ENCODE data around the gene CDK6. TPM values are rescaled to one million over a fixed set of nuclear protein-coding genes. Genes with fewer than 3 reads are reported as not detected.

CDK6 gene
- total and polyA plus RNA-seq, 2 of the 8 experiments (the other 6 are each of a cell fraction or from before 2014, with no cell fraction given): 5.9 to 18.9 TPM

GRCh38 chr7:92823042-92823441 is 13.3 kb downstream of the CDK6 start:
- POLR2A ChIA-PET (ENCODE audit: partially characterized antibody): no interaction called here
- H3K23ac ChIP-seq (ENCODE audit: insufficient read length): no peak overlapping the region
- H2AFZ ChIP-seq (ENCODE audit: low read length): no peak overlapping the region
- H2BK15ac ChIP-seq (ENCODE audit: low read length): no peak overlapping the region
- no peaks in the 10 kb centered on the region for H3K9me3 ChIP-seq (ENCODE audit: insufficient read depth in 2 of 2, low read depth in 1 of 2, low read length in 1 of 2)
- no peak for DNase-seq (ENCODE audit: low read depth in 1 of 2, low spot score in 2 of 2)
- WGBS, 2 experiments (ENCODE audit: extremely low coverage in 1 of 2, insufficient coverage in 1 of 2, insufficient read length in 1 of 2, insufficient replicate concordance in 2 of 2, low coverage in 1 of 2, low lambda C conversion rate in 2 of 2, missing lambda C conversion rate in 1 of 2): 91% methylated on average over 1 of the region's 1 CpG; no CpG with 5 or more reads in 1 of the 2 experiments
- H4K20me1 ChIP-seq (replicated peaks in 1 of 2; ENCODE audit: control insufficient read depth in 1 of 2, insufficient read depth in 2 of 2, low read length in 2 of 2): no peaks in the 10 kb centered on the region
- H3K36me3 ChIP-seq (ENCODE audit: control insufficient read depth in 2 of 4, insufficient read depth in 4 of 4, low read length in 3 of 4): no peaks in the 10 kb centered on the region
- peaks cover 0 to 4% (median 1%) of the 10 kb centered on the region in 4 experiments; a peak in 3 of 7 replicates for H3K4me1 ChIP-seq (replicated peaks in 1 of 4; ENCODE audit: control insufficient read depth in 3 of 4, insufficient read depth in 4 of 4, low read length in 3 of 4)
- no peak overlapping the region for H3K4ac ChIP-seq (replicated peaks; ENCODE audit: insufficient read length, low read depth, low read length)
- H3K9ac ChIP-seq (replicated peaks in 1 of 4; ENCODE audit: extremely low read depth in 1 of 4, low read depth in 3 of 4, low read length in 3 of 4): no peak overlapping the region
- H3K4me2 ChIP-seq (ENCODE audit: insufficient read depth in 1 of 2, low read depth in 2 of 2, low read length in 2 of 2): no peak overlapping the region
- H3K18ac ChIP-seq (ENCODE audit: extremely low read depth, low read length): no peak overlapping the region
- H3K27me3 ChIP-seq (replicated peaks in 1 of 4; ENCODE audit: control insufficient read depth in 3 of 4, extremely low read depth in 1 of 4, insufficient read depth in 3 of 4, low read length in 3 of 4): no peaks in the 10 kb centered on the region
- no peak for FAIRE-seq
- no peak overlapping the region for H4K8ac ChIP-seq (ENCODE audit: extremely low read depth, insufficient read depth, low read length)
- no peaks in the 10 kb centered on the region; the same call in 1 of the 2 replicates for H3K79me1 ChIP-seq (ENCODE audit: low read depth, low read length)
- no peak overlapping the region for H3K56ac ChIP-seq (replicated peaks; ENCODE audit: insufficient read length, low read depth, low read length)
- H3K79me2 ChIP-seq (ENCODE audit: control insufficient read depth in 1 of 2, insufficient read depth in 2 of 2, low read length in 2 of 2): peaks cover 0 to 68% of the 10 kb centered on the region in 2 experiments; a peak in 2 of 4 replicates
- no peak overlapping the region for H2BK20ac ChIP-seq (ENCODE audit: low read length)
- H2BK5ac ChIP-seq (ENCODE audit: low read depth, low read length): no peak overlapping the region
- H2BK12ac ChIP-seq (ENCODE audit: low read depth, low read length): no peak overlapping the region
- H3K4me3 ChIP-seq (ENCODE audit: extremely low read depth in 1 of 4, insufficient read depth in 2 of 4, low read depth in 3 of 4, low read length in 4 of 4): no peak overlapping the region
- no peak overlapping the region for H3K14ac ChIP-seq (ENCODE audit: insufficient read length)
- H2BK120ac ChIP-seq (replicated peaks; ENCODE audit: low read depth, low read length): no peak overlapping the region
- no peak overlapping the region for H4K5ac ChIP-seq (ENCODE audit: insufficient read length, low read depth, low read length)
- no peak overlapping the region for H2AK5ac ChIP-seq (ENCODE audit: low read depth, low read length)
- CTCF ChIA-PET (ENCODE audit: partially characterized antibody): interaction anchor here (2.2 kb wide), 1 partner anchor 9 kb away, joined by 8 read pairs; no protein-coding TSS in a partner anchor
- H3K27ac ChIP-seq (ENCODE audit: low read depth, low read length): no peak overlapping the region
- no peaks in the 10 kb centered on the region for H3K23me2 ChIP-seq (ENCODE audit: low read depth, low read length)
- no peak overlapping the region for H4K91ac ChIP-seq (replicated peaks; ENCODE audit: insufficient read length, low read length)
- no peak for TF ChIP-seq SIN3A (conservative IDR thresholded peaks at IDR 0.05 in 1 of 2, IDR thresholded peaks at IDR 0.05 in 1 of 2; ENCODE audit: low read depth in 1 of 2, low read length in 2 of 2)
- no peak for TF ChIP-seq SIRT6 (IDR thresholded peaks at IDR 0.05; ENCODE audit: low read length)
- no peak for TF ChIP-seq BCL11A (IDR thresholded peaks at IDR 0.05; ENCODE audit: low read depth in 2 of 2, low read length in 2 of 2)
- TF ChIP-seq RNF2 (IDR thresholded peaks at IDR 0.05; ENCODE audit: borderline replicate concordance, low read depth, low read length, missing control alignments, poor library complexity, severe bottlenecking): no peak
- TF ChIP-seq SUZ12 (IDR thresholded peaks at IDR 0.05; ENCODE audit: low read length): no peak
- no peak for TF ChIP-seq PHF8 (conservative IDR thresholded peaks at IDR 0.05; ENCODE audit: low read depth, low read length)
- no peak for TF ChIP-seq E2F6 (IDR thresholded peaks at IDR 0.05)
- no peak for TF ChIP-seq TCF12 (IDR thresholded peaks at IDR 0.05; ENCODE audit: low read depth, low read length)
- TF ChIP-seq RBBP5 (IDR thresholded peaks at IDR 0.05; ENCODE audit: borderline replicate concordance, low read depth, low read length): no peak
- TF ChIP-seq SP4 (IDR thresholded peaks at IDR 0.05; ENCODE audit: low read length): no peak
- TF ChIP-seq TBP (IDR thresholded peaks at IDR 0.05; ENCODE audit: low read depth, low read length): no peak
- no peak for TF ChIP-seq RAD21 (IDR thresholded peaks at IDR 0.05 in 1 of 2, conservative IDR thresholded peaks at IDR 0.05 in 1 of 2; ENCODE audit: low read depth in 2 of 2, low read length in 2 of 2)
- TF ChIP-seq CTBP2 (IDR thresholded peaks at IDR 0.05; ENCODE audit: borderline replicate concordance, insufficient read depth, insufficient read length, low read length): no peak

All from H1 (cell line).